Neural progenitor cell (in vitro differentiated cells): ENCODE measurements around the gene SPTA1. TPM values are rescaled to one million over a fixed set of nuclear protein-coding genes. Genes with fewer than 3 reads are reported as not detected.
"Not testable (repeated sequence)": the region's sequence is repeated elsewhere in the genome, so short reads cannot be mapped to it uniquely, and the experiment has no call there.

Experiments
- DNase-seq: peaks from one replicate; pipeline ENCODE4 v3.0.0-alpha.2; 2016; ENCODE audit warnings: low spot score
- H2AFZ ChIP-seq: fragments of 200-600 bp; sonication (generic); replicated peaks from 2 replicates; pipeline ENCODE4 v1.6.1; 2016; ENCODE audit warnings: antibody characterized with exemption
- H3F3A ChIP-seq: fragments of 200-600 bp; sonication (generic); 2 replicates; pipeline ENCODE4 v1.6.1; 2016; ENCODE audit warnings: antibody characterized with exemption, low read depth
- H3K27ac ChIP-seq: fragments of 200-600 bp; sonication (generic); 2 replicates; pipeline ENCODE4 v1.5.1; 2016; ENCODE audit warnings: mild to moderate bottlenecking
- H3K27me3 ChIP-seq: fragments of 200-600 bp; sonication (generic); 2 replicates; pipeline ENCODE4 v1.6.1; 2016; ENCODE audit warnings: mild to moderate bottlenecking, moderate library complexity
- H3K36me3 ChIP-seq: fragments of 200-600 bp; sonication (generic); 2 replicates; pipeline ENCODE4 v1.5.1; 2016
- H3K4me1 ChIP-seq: fragments of 200-600 bp; sonication (generic); 2 replicates; pipeline ENCODE4 v1.6.1; 2016; ENCODE audit warnings: mixed run types
- H3K4me2 ChIP-seq: fragments of 200-600 bp; sonication (generic); 2 replicates; pipeline ENCODE4 v1.6.1; 2016
- H3K4me3 ChIP-seq: fragments of 200-600 bp; sonication (generic); 2 replicates; pipeline ENCODE4 v1.5.1; 2016
- H3K79me2 ChIP-seq: fragments of 200-600 bp; sonication (generic); 2 replicates; pipeline ENCODE4 v1.6.1; 2016; ENCODE audit warnings: low read depth
- H3K9ac ChIP-seq: fragments of 200-600 bp; sonication (generic); 2 replicates; pipeline ENCODE4 v1.6.1; 2016
- H3K9me3 ChIP-seq: fragments of 200-600 bp; sonication (generic); 2 replicates; pipeline ENCODE4 v1.5.1; 2016; ENCODE audit warnings: low read depth
- H4K20me1 ChIP-seq: fragments of 200-600 bp; sonication (generic); 2 replicates; pipeline ENCODE4 v1.6.1; 2016; ENCODE audit warnings: low read depth
- H3K27ac Mint-ChIP-seq: 3 replicates; pipeline ENCODE4 v1.8.0; 2021; ENCODE audit warnings: mixed read lengths
- H3K27me3 Mint-ChIP-seq: 2 replicates; pipeline ENCODE4 v1.8.0; 2022; ENCODE audit warnings: low read depth, mild to moderate bottlenecking, inconsistent platforms, moderate library complexity, mixed read lengths; ENCODE audit not compliant: insufficient read depth
- H3K36me3 Mint-ChIP-seq: 3 replicates; pipeline ENCODE4 v1.8.0; 2021; ENCODE audit warnings: mixed read lengths
- H3K4me1 Mint-ChIP-seq: 3 replicates; pipeline ENCODE4 v1.8.0; 2021; ENCODE audit warnings: mixed read lengths
- H3K4me3 Mint-ChIP-seq: 3 replicates; pipeline ENCODE4 v1.8.0; 2021; ENCODE audit warnings: mild to moderate bottlenecking, moderate library complexity, mixed read lengths
- H3K9me3 Mint-ChIP-seq: 3 replicates; pipeline ENCODE4 v1.8.0; 2020; ENCODE audit warnings: mixed read lengths
- EZH2 ChIP-seq: fragments of 200-600 bp; sonication (generic); IDR thresholded peaks from 2 replicates; pipeline ENCODE4 v1.6.1; 2017; ENCODE audit warnings: antibody characterized with exemption, mild to moderate bottlenecking, moderate library complexity
- EZH2phosphoT487 ChIP-seq: fragments of 200-600 bp; sonication (generic); IDR thresholded peaks from 2 replicates; pipeline ENCODE4 v1.6.1; 2017; ENCODE audit warnings: antibody characterized with exemption
- total RNA-seq: library from RNA; depleted of rRNA; stranded (reverse); fragments of >200 nt; gene quantifications from 2 replicates; pipeline ENCODE4 v1.2.3, GENCODE V29; 2015; ENCODE audit warnings: low replicate concordance
- TF ChIP-seq, protein P1 (sequence below): fragments of 200-600 bp; sonication (generic); IDR thresholded peaks from 2 replicates; pipeline ENCODE4 v1.5.1; 2017; ENCODE audit warnings: antibody characterized with exemption, mild to moderate bottlenecking

The SPTA1 gene
- total RNA-seq, 1 donor from 2014 or later: not detected

- DNase-seq: no peak
- peaks cover 8% of the 10 kb centered on the region for H3K27me3 Mint-ChIP-seq
- Histone ChIP-seq H3K27ac (no peak overlapping the region), H3K79me2 (no peaks in the 10 kb centered on the region), H3K4me3 (no peak overlapping the region), H3K9me3 (no peaks in the 10 kb centered on the region), H3K4me2 (no peak overlapping the region), H3K27me3 (no peaks in the 10 kb centered on the region), H2AFZ (no peak overlapping the region), H4K20me1 (no peaks in the 10 kb centered on the region), H3F3A (no peaks in the 10 kb centered on the region), H3K4me1 (no peaks in the 10 kb centered on the region), H3K9ac (no peak overlapping the region), H3K36me3 (no peaks in the 10 kb centered on the region)
- no peak overlapping the region for H3K27ac Mint-ChIP-seq
- no peak overlapping the region for H3K4me3 Mint-ChIP-seq
- TF ChIP-seq, protein P1, sequence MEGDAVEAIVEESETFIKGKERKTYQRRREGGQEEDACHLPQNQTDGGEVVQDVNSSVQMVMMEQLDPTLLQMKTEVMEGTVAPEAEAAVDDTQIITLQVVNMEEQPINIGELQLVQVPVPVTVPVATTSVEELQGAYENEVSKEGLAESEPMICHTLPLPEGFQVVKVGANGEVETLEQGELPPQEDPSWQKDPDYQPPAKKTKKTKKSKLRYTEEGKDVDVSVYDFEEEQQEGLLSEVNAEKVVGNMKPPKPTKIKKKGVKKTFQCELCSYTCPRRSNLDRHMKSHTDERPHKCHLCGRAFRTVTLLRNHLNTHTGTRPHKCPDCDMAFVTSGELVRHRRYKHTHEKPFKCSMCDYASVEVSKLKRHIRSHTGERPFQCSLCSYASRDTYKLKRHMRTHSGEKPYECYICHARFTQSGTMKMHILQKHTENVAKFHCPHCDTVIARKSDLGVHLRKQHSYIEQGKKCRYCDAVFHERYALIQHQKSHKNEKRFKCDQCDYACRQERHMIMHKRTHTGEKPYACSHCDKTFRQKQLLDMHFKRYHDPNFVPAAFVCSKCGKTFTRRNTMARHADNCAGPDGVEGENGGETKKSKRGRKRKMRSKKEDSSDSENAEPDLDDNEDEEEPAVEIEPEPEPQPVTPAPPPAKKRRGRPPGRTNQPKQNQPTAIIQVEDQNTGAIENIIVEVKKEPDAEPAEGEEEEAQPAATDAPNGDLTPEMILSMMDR: no peak
- no peak for TF ChIP-seq EZH2phosphoT487
- no peak for TF ChIP-seq EZH2
- H3K4me1 Mint-ChIP-seq: no peaks in the 10 kb centered on the region
- no peaks in the 10 kb centered on the region for H3K9me3 Mint-ChIP-seq
- no peaks in the 10 kb centered on the region for H3K36me3 Mint-ChIP-seq
Observed at GRCh38 chr1:158692356-158692755, 5.8 kb upstream of the SPTA1 start.

DNA sequence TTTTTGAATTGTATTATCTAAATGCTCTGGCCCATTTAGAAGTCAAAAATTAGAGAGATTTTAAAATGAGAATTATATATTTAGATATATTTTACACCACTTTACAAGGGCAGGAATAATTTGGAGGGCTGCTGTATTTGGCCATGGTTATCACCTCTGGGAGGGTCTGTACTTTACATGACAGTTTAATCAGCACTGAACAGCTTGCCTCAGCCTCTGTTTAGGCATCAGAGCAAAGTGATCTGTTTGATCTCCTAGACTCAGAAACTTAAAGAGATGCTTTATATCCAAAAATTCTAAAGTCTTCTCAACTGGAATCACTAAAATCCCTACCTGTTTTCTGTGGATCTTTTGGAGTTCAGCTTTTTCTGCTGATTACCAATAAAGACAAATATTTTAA is 5.4 kb upstream of the SPTA1 start:
- Mint-ChIP-seq H3K9me3 (no peaks in the 10 kb centered on the region), H3K4me3 (no peak overlapping the region), H3K27ac (no peak overlapping the region), H3K36me3 (no peaks in the 10 kb centered on the region), H3K4me1 (no peaks in the 10 kb centered on the region), H3K27me3 (peaks cover 8% of the 10 kb centered on the region)
- Histone ChIP-seq H3F3A (no peaks in the 10 kb centered on the region), H3K36me3 (no peaks in the 10 kb centered on the region), H3K9ac (no peak overlapping the region), H3K27me3 (no peaks in the 10 kb centered on the region), H4K20me1 (no peaks in the 10 kb centered on the region), H3K4me3 (no peak overlapping the region), H2AFZ (no peak overlapping the region), H3K27ac (no peak overlapping the region), H3K4me1 (no peaks in the 10 kb centered on the region), H3K79me2 (no peaks in the 10 kb centered on the region), H3K9me3 (no peaks in the 10 kb centered on the region), H3K4me2 (no peak overlapping the region)
- TF ChIP-seq, protein P1: no peak
- TF ChIP-seq EZH2 (no peak), EZH2phosphoT487 (no peak)
- no peak for DNase-seq

DNA sequence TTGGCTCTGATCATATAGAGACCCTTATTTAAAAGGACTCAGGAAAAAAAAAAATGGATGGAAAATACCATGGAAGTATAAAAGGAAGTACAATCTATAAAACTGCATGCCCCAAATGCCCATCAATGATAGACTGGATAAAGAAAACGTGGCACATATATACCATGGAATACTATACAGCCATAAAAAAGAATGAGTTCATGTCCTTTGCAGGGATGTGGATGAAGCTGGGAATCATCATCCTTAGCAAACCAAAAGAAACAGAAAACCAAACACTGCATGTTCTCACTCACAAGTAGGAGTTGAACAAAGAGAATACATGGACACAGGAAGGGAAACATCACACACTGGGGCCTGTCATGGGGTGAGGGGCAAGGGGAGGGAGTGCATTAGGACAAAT is 4.6 kb upstream of the SPTA1 start:
- not testable (repeated sequence) for H3K4me3 ChIP-seq, H3K79me2 ChIP-seq, H3K27me3 ChIP-seq, H3K36me3 ChIP-seq, H2AFZ ChIP-seq, H3K27ac ChIP-seq, H4K20me1 ChIP-seq, H3K27me3 Mint-ChIP-seq, H3F3A ChIP-seq, H3K4me1 ChIP-seq, DNase-seq, H3K27ac Mint-ChIP-seq, H3K36me3 Mint-ChIP-seq, H3K9me3 ChIP-seq, H3K9ac ChIP-seq, H3K4me2 ChIP-seq, H3K9me3 Mint-ChIP-seq, H3K4me1 Mint-ChIP-seq, H3K4me3 Mint-ChIP-seq

- Histone ChIP-seq H3K9me3 (no peaks in the 10 kb centered on the region), H3K4me1 (no peaks in the 10 kb centered on the region), H3K36me3 (no peaks in the 10 kb centered on the region), H3K9ac (no peak overlapping the region), H3K4me2 (no peak overlapping the region), H3K27ac (no peak overlapping the region), H2AFZ (no peak overlapping the region), H3K79me2 (no peaks in the 10 kb centered on the region), H3K27me3 (no peaks in the 10 kb centered on the region), H3K4me3 (no peak overlapping the region), H4K20me1 (no peaks in the 10 kb centered on the region), H3F3A (no peaks in the 10 kb centered on the region)
- Mint-ChIP-seq H3K9me3 (no peaks in the 10 kb centered on the region), H3K36me3 (no peaks in the 10 kb centered on the region), H3K27ac (no peak overlapping the region), H3K4me3 (no peak overlapping the region), H3K4me1 (no peaks in the 10 kb centered on the region), H3K27me3 (peaks cover 6% of the 10 kb centered on the region)
- TF ChIP-seq, protein P1: no peak
- TF ChIP-seq EZH2 (no peak), EZH2phosphoT487 (no peak)
- DNase-seq: no peak
Observed at GRCh38 chr1:158689875-158690274, 3.4 kb upstream of the SPTA1 start.
